Esophagus squamous epithelium (tissue), 4 donors: ENCODE data around the gene TBC1D14.
"Not testable (repeated sequence)": the region's sequence is repeated elsewhere in the genome, so short reads cannot be mapped to it uniquely, and the experiment has no call there.

ENCODE experiments used
- POLR2A ChIP-seq, 4 donors: fragments of 450-650 bp; IDR thresholded peaks; one replicate each; pipeline ENCODE4 v1.6.1; 2017; ENCODE audit warnings: antibody characterized with exemption in 4 of 4, mild to moderate bottlenecking in 4 of 4, moderate library complexity in 3 of 4
- TF ChIP-seq, protein P1 (sequence below), 6 experiments: fragments of 450-650 bp in 4 of 6; fragments of 200-600 bp in 2 of 6; sonication (generic) in 2 of 6; IDR thresholded peaks; one replicate each; pipeline ENCODE4 v1.5.1; 2016 to 2019; ENCODE audit warnings: antibody characterized with exemption in 6 of 6, mild to moderate bottlenecking in 4 of 6, moderate library complexity in 4 of 6

DNA sequence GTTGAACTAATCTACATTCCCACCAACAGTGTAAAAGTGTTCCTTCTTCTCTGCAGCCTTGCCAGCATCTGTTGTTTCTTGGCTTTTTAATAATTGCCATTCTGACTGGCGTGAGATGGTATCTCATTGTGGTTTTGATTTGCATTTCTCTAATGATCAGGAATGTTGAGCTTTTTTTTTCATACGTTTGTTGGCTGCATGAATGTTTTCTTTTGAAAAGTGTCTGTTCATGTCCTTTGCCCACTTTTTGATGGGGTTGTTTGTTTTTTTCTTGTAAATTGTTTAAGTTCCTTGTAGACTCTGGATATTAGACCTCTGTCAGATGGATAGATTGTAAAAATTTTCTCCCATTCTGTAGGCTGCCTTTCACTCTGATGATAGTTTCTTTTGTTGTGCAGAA lies 170.3 kb downstream of the TBC1D14 start:
- TF ChIP-seq POLR2A (IDR thresholded peaks at IDR 0.05) = not testable (repeated sequence)
- TF ChIP-seq, protein P1, sequence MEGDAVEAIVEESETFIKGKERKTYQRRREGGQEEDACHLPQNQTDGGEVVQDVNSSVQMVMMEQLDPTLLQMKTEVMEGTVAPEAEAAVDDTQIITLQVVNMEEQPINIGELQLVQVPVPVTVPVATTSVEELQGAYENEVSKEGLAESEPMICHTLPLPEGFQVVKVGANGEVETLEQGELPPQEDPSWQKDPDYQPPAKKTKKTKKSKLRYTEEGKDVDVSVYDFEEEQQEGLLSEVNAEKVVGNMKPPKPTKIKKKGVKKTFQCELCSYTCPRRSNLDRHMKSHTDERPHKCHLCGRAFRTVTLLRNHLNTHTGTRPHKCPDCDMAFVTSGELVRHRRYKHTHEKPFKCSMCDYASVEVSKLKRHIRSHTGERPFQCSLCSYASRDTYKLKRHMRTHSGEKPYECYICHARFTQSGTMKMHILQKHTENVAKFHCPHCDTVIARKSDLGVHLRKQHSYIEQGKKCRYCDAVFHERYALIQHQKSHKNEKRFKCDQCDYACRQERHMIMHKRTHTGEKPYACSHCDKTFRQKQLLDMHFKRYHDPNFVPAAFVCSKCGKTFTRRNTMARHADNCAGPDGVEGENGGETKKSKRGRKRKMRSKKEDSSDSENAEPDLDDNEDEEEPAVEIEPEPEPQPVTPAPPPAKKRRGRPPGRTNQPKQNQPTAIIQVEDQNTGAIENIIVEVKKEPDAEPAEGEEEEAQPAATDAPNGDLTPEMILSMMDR (IDR thresholded peaks at IDR 0.05) = not testable (repeated sequence)
